ENCODE results near the gene ROCK2. TPM values are rescaled to one million over a fixed set of nuclear protein-coding genes. Genes with fewer than 3 reads are reported as not detected.
A peak's percentile ranks its signal among the peaks of the same experiment; 100 is the strongest.
"Not testable (repeated sequence)": the region's sequence is repeated elsewhere in the genome, so short reads cannot be mapped to it uniquely, and the experiment has no call there.

The ROCK2 gene
- total and polyA plus RNA-seq, 4 experiments from 2014 or later, result 4.0 to 26.7 (median 21.6) TPM

DNA sequence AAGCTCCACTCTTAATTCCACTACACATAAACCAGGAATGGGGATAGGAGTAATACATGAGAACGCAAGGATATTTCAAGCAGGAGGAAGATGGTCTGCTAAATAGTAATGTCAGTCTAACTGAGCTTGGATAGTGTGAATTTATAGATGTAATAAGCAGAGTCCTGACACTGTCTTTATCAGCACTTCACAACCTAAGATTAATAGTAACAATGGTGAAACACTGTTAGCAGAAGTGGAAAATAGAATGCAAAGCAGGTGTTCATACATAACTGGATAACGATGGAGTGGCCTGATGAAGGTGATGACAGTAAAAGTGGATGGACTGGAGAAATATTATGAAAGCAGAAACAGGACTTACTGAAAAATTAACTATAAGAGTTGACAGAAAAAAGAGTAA is 80.4 kb downstream of the ROCK2 start:
- peaks cover 0 to 17% (median 10%) of the 10 kb centered on the region in 4 donors for H3K4me1 Mint-ChIP-seq
- Histone ChIP-seq H3K27ac (ENCODE audit: low read depth, low read length) (no peak overlapping the region), H3K4me1 (ENCODE audit: insufficient read depth, low read length) (no peaks in the 10 kb centered on the region), H3K36me3 (ENCODE audit: insufficient read depth, low read length) (no peaks in the 10 kb centered on the region), H3K4me3 (ENCODE audit: low read length in 2 of 2) (no peak overlapping the region), H3K9me3 (ENCODE audit: control insufficient read depth in 1 of 2, low read length in 2 of 2) (no peaks in the 10 kb centered on the region), H3K27me3 (ENCODE audit: insufficient read depth, low read length) (no peaks in the 10 kb centered on the region)
- ChIA-PET CTCF (ENCODE audit: partially characterized antibody) (no interaction called here), POLR2A (ENCODE audit: partially characterized antibody) (no interaction called here)
- H3K27ac Mint-ChIP-seq, result no peak overlapping the region
- peaks cover 0 to 3% (median 0%) of the 10 kb centered on the region in 8 donors for H3K9me3 Mint-ChIP-seq
- no peak overlapping the region for H3K4me3 Mint-ChIP-seq
- no peaks in the 10 kb centered on the region for H3K27me3 Mint-ChIP-seq
- H3K36me3 Mint-ChIP-seq, result peaks cover 5 to 27% of the 10 kb centered on the region in 2 donors
- intact Hi-C loops (cut with micrococcal nuclease), result no loop called here
- no peak for DNase-seq

DNA sequence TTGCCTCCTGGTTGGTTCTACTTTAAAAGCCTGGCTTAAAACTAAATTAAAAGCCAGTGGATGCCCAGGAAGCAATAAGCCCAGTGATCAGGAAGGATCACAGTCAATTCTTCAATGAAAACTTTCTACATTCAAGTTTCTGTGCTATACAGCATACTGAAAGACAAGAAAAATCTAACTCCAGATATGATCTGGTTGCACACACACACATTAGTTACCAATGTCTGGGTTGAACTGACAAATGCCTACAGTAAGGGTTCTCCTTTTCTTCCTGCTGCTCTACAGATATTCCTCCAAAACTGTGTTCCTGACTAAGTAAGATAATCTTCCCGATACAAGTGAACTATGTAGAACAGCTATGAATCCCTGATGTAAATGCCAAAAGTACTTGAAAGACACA is 81.3 kb downstream of the ROCK2 start:
- no peaks in the 10 kb centered on the region for H3K9me3 ChIP-seq (ENCODE audit: control insufficient read depth in 1 of 2, low read length in 2 of 2)
- H3K27ac Mint-ChIP-seq, result no peak overlapping the region
- H3K4me1 ChIP-seq (ENCODE audit: insufficient read depth, low read length), result no peaks in the 10 kb centered on the region
- H3K27me3 ChIP-seq (ENCODE audit: insufficient read depth, low read length), result no peaks in the 10 kb centered on the region
- H3K4me3 Mint-ChIP-seq, result peak overlapping the region in 1 of 8 donors; percentile 8
- H3K4me3 ChIP-seq (ENCODE audit: low read length in 2 of 2), result no peak overlapping the region
- no peaks in the 10 kb centered on the region for H3K36me3 ChIP-seq (ENCODE audit: insufficient read depth, low read length)
- H3K36me3 Mint-ChIP-seq, result peaks cover 7 to 23% of the 10 kb centered on the region in 2 donors
- peaks cover 0 to 2% (median 0%) of the 10 kb centered on the region in 8 donors for H3K9me3 Mint-ChIP-seq
- ChIA-PET POLR2A (ENCODE audit: partially characterized antibody) (no interaction called here), CTCF (ENCODE audit: partially characterized antibody) (no interaction called here)
- H3K27me3 Mint-ChIP-seq, result no peaks in the 10 kb centered on the region
- no peak overlapping the region for H3K27ac ChIP-seq (ENCODE audit: low read depth, low read length)
- peaks cover 0 to 19% (median 12%) of the 10 kb centered on the region in 4 donors for H3K4me1 Mint-ChIP-seq
- intact Hi-C loops (cut with micrococcal nuclease), result no loop called here
- no peak for DNase-seq

DNA sequence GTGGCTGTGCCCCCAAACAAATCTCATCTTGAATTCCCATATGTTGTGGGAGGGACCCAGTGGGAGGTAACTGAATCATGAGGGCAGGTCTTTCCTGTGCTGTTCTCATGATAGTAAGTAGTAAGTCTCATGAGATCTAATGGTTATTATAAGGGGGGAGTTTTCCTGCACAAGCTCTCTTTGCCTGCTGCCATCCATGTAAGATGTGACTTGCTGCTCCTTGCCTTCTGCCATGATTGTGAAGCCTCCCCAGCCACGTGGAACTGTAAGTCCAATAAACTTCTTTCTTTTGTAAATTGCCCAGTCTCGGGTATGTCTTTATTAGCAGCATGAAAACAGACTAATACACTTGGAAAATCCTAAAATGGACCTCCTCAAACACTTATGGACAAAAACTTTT is 82.0 kb downstream of the ROCK2 start:
- H3K36me3 ChIP-seq (ENCODE audit: insufficient read depth, low read length); intact Hi-C loops (cut with micrococcal nuclease); H3K4me1 ChIP-seq (ENCODE audit: insufficient read depth, low read length); POLR2A ChIA-PET (ENCODE audit: partially characterized antibody); H3K27ac ChIP-seq (ENCODE audit: low read depth, low read length); H3K4me3 ChIP-seq (ENCODE audit: low read length in 2 of 2); H3K27me3 Mint-ChIP-seq; H3K27me3 ChIP-seq (ENCODE audit: insufficient read depth, low read length); H3K9me3 Mint-ChIP-seq; H3K9me3 ChIP-seq (ENCODE audit: control insufficient read depth in 1 of 2, low read length in 2 of 2); DNase-seq: not testable (repeated sequence)
- peaks cover 9 to 20% of the 10 kb centered on the region in 2 donors for H3K36me3 Mint-ChIP-seq
- H3K4me3 Mint-ChIP-seq, result peak overlapping the region in 1 of 8 donors; percentile 26
- peaks cover 0 to 19% (median 12%) of the 10 kb centered on the region in 4 donors for H3K4me1 Mint-ChIP-seq
- CTCF ChIA-PET (ENCODE audit: partially characterized antibody), result interaction anchor here (1.3 kb wide), 1 partner anchor 130 kb away, joined by 3 read pairs; no protein-coding TSS in a partner anchor
- peak overlapping the region in 2 of 7 donors; percentile 66 to 72 for H3K27ac Mint-ChIP-seq

DNA sequence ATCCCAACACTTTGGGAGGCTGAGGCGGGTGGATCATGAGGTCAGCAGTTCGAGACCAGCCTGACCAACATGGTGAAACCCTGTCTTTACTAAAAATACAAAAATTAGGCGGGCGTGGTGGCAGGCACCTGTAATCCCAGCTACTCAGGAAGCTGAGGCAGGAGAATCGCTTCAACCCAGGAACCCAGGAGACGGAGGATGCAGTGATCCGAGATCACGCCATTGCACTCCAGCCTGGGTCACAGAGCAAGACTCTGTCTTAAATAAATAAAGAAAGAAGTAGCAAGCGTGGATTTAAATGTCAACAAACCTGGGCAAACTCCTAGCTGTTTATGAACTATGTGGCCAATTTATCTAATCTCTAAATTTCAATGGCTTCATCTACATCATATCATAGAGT is 82.9 kb downstream of the ROCK2 start:
- CTCF ChIA-PET (ENCODE audit: partially characterized antibody), result interaction anchor here (1.3 kb wide), 1 partner anchor 130 kb away, joined by 3 read pairs; no protein-coding TSS in a partner anchor
- H3K36me3 ChIP-seq (ENCODE audit: insufficient read depth, low read length); H3K9me3 Mint-ChIP-seq; intact Hi-C loops (cut with micrococcal nuclease); POLR2A ChIA-PET (ENCODE audit: partially characterized antibody); H3K4me1 ChIP-seq (ENCODE audit: insufficient read depth, low read length); DNase-seq; H3K27ac ChIP-seq (ENCODE audit: low read depth, low read length); H3K4me3 ChIP-seq (ENCODE audit: low read length in 2 of 2); H3K27me3 Mint-ChIP-seq; H3K9me3 ChIP-seq (ENCODE audit: control insufficient read depth in 1 of 2, low read length in 2 of 2); H3K27ac Mint-ChIP-seq; H3K4me3 Mint-ChIP-seq; H3K27me3 ChIP-seq (ENCODE audit: insufficient read depth, low read length): not testable (repeated sequence)
- Mint-ChIP-seq H3K4me1 (peaks cover 0 to 19% (median 10%) of the 10 kb centered on the region in 4 donors), H3K36me3 (peaks cover 10 to 25% of the 10 kb centered on the region in 2 donors)

DNA sequence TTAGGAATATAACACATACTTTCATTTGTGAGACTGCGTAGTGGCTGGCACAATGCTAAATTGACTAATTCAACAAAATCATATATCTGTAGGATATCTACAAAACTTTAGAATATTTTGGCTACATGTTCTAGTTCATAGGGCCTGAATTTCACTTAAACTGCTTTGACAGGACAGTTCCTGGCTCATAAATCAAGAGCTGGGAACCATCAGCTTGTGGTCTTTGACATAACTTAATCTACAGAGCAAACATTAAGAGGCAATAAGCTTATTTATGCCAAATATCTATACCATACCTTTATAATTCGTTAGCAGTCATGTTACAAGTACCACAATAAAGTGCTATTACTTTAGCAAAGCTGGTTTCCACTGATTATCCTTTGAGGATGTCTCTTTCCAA is 83.5 kb downstream of the ROCK2 start:
- H3K36me3 Mint-ChIP-seq, result peaks cover 15 to 30% of the 10 kb centered on the region in 2 donors
- no peak overlapping the region for H3K4me3 Mint-ChIP-seq
- peaks cover 0 to 19% (median 11%) of the 10 kb centered on the region in 4 donors for H3K4me1 Mint-ChIP-seq
- H3K4me3 ChIP-seq (ENCODE audit: low read length in 2 of 2), result no peak overlapping the region
- no peaks in the 10 kb centered on the region for H3K9me3 ChIP-seq (ENCODE audit: control insufficient read depth in 1 of 2, low read length in 2 of 2)
- POLR2A ChIA-PET (ENCODE audit: partially characterized antibody), result no interaction called here
- CTCF ChIA-PET (ENCODE audit: partially characterized antibody), result interaction anchor here (1.3 kb wide), 1 partner anchor 129 kb away, joined by 3 read pairs; no protein-coding TSS in a partner anchor
- peaks cover 0 to 2% (median 0%) of the 10 kb centered on the region in 8 donors for H3K9me3 Mint-ChIP-seq
- H3K27ac ChIP-seq (ENCODE audit: low read depth, low read length), result no peak overlapping the region
- H3K27me3 Mint-ChIP-seq, result no peaks in the 10 kb centered on the region
- no peak overlapping the region for H3K27ac Mint-ChIP-seq
- no peaks in the 10 kb centered on the region for H3K27me3 ChIP-seq (ENCODE audit: insufficient read depth, low read length)
- no peak for DNase-seq
- intact Hi-C loops (cut with micrococcal nuclease), result no loop called here
- H3K36me3 ChIP-seq (ENCODE audit: insufficient read depth, low read length), result no peaks in the 10 kb centered on the region
- H3K4me1 ChIP-seq (ENCODE audit: insufficient read depth, low read length), result no peaks in the 10 kb centered on the region

DNA sequence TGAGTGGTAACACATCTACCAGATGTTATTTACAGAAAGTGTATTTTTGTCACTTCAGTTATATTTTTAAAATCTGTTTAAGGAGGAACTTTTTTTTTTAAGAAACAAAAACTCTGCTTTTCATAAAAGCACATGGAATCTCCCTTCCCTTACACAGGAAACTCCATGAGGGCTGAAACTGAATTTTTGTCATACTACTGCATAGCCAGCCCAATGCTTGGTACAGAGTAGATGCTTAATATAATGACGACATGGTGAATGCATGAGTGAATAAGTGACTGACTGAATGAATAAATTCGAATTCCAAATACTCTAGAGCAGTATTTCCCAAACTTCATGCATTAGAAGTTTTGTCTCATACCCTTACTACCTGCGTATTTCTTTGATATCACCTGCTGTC is 86.5 kb downstream of the ROCK2 start:
- Mint-ChIP-seq H3K36me3 (peaks cover 18 to 28% of the 10 kb centered on the region in 2 donors), H3K27me3 (no peaks in the 10 kb centered on the region), H3K4me1 (peaks cover 0 to 10% (median 7%) of the 10 kb centered on the region in 4 donors), H3K27ac (no peak overlapping the region), H3K4me3 (no peak overlapping the region), H3K9me3 (peaks cover 0 to 3% (median 0%) of the 10 kb centered on the region in 8 donors)
- POLR2A ChIA-PET (ENCODE audit: partially characterized antibody), result no interaction called here
- Histone ChIP-seq H3K4me3 (ENCODE audit: low read length in 2 of 2) (no peak overlapping the region), H3K27me3 (ENCODE audit: insufficient read depth, low read length) (no peaks in the 10 kb centered on the region), H3K27ac (ENCODE audit: low read depth, low read length) (no peak overlapping the region), H3K36me3 (ENCODE audit: insufficient read depth, low read length) (no peaks in the 10 kb centered on the region), H3K9me3 (ENCODE audit: control insufficient read depth in 1 of 2, low read length in 2 of 2) (no peaks in the 10 kb centered on the region), H3K4me1 (ENCODE audit: insufficient read depth, low read length) (no peaks in the 10 kb centered on the region)
- CTCF ChIA-PET (ENCODE audit: partially characterized antibody), result no interaction called here
- no peak for DNase-seq
- intact Hi-C loops (cut with micrococcal nuclease), result no loop called here

DNA sequence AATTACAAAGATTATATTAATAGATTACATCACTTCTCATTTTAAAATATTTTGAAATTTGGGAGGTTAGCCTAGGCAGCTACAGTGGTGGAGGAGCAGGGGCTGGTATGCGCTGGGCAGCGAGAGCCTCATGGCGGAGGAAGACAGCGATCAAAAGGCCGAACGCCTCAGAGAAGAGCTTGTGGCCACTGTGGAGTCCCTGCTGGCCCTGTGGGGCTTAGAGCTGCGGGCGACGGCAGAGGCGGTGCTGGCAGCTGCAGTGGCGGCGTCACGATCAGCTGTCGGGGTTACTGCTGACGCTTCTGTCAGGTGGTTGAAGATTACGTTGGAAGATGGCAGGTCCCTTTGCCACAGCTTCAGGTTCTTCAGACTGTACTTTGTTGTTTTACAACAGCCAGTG is 87.4 kb downstream of the ROCK2 start:
- intact Hi-C loops (cut with micrococcal nuclease), result no loop called here
- H3K9me3 Mint-ChIP-seq, result peaks cover 0 to 4% (median 0%) of the 10 kb centered on the region in 8 donors
- Histone ChIP-seq H3K36me3 (ENCODE audit: insufficient read depth, low read length) (no peaks in the 10 kb centered on the region), H3K4me1 (ENCODE audit: insufficient read depth, low read length) (no peaks in the 10 kb centered on the region), H3K27me3 (ENCODE audit: insufficient read depth, low read length) (no peaks in the 10 kb centered on the region), H3K27ac (ENCODE audit: low read depth, low read length) (no peak overlapping the region), H3K4me3 (ENCODE audit: low read length in 2 of 2) (no peak overlapping the region), H3K9me3 (ENCODE audit: control insufficient read depth in 1 of 2, low read length in 2 of 2) (no peaks in the 10 kb centered on the region)
- H3K27ac Mint-ChIP-seq, result no peak overlapping the region
- DNase-seq, result no peak
- CTCF ChIA-PET (ENCODE audit: partially characterized antibody), result no interaction called here
- peaks cover 0 to 10% (median 6%) of the 10 kb centered on the region in 4 donors for H3K4me1 Mint-ChIP-seq
- no peaks in the 10 kb centered on the region for H3K27me3 Mint-ChIP-seq
- no peak overlapping the region for H3K4me3 Mint-ChIP-seq
- peaks cover 18 to 30% of the 10 kb centered on the region in 2 donors for H3K36me3 Mint-ChIP-seq
- POLR2A ChIA-PET (ENCODE audit: partially characterized antibody), result no interaction called here

Measured in CD4-positive, alpha-beta memory T cell (primary cell).